NT2/D1 (cell line): Measurements from ENCODE around the gene LHFPL6.

Experiments used
- DNase-seq: peaks from one replicate; pipeline ENCODE4 v3.0.0-alpha.2; 2011; ENCODE audit warnings: low read depth, low spot score
- H3K27me3 ChIP-seq: 2 replicates; pipeline ENCODE4 v1.6.0; 2011; ENCODE audit warnings: mild to moderate bottlenecking; ENCODE audit not compliant: insufficient read length, insufficient read depth
- H3K36me3 ChIP-seq: 2 replicates; pipeline ENCODE4 v1.6.1; 2011; ENCODE audit warnings: mild to moderate bottlenecking, low read length, mixed read lengths; ENCODE audit not compliant: insufficient read depth, insufficient read length
- H3K4me1 ChIP-seq: 2 replicates; pipeline ENCODE4 v1.5.1; 2011; ENCODE audit not compliant: insufficient read depth, insufficient read length
- H3K4me3 ChIP-seq: 2 replicates; pipeline ENCODE4 v1.5.1; 2011; ENCODE audit warnings: low read depth; ENCODE audit not compliant: insufficient read length
- H3K9ac ChIP-seq: 2 replicates; pipeline ENCODE4 v1.6.0; 2011; ENCODE audit warnings: low read depth; ENCODE audit not compliant: insufficient read length
- H3K9me3 ChIP-seq: 2 replicates; pipeline ENCODE4 v1.5.1; 2011; ENCODE audit warnings: mild to moderate bottlenecking, low read length; ENCODE audit not compliant: insufficient read depth
- SUZ12 ChIP-seq: IDR thresholded peaks from 2 replicates; pipeline ENCODE4 v1.6.1; 2011; ENCODE audit not compliant: insufficient read length, insufficient read depth; ENCODE audit errors: extremely low read depth
- YY1 ChIP-seq: IDR thresholded peaks from 2 replicates; pipeline ENCODE4 v1.6.1; 2011; ENCODE audit not compliant: insufficient read length, insufficient read depth
- ZNF274 ChIP-seq: IDR thresholded peaks from 2 replicates; pipeline ENCODE4 v1.6.1; 2011; ENCODE audit warnings: mild to moderate bottlenecking, low read depth, low read length

LHFPL6 gene

GRCh38 chr13:39405596-39406205 lies 197.3 kb downstream of the LHFPL6 start:
- DNase-seq, result no peak
- Histone ChIP-seq H3K4me1 (no peaks in the 10 kb centered on the region), H3K9ac (no peak overlapping the region), H3K27me3 (no peaks in the 10 kb centered on the region), H3K9me3 (no peaks in the 10 kb centered on the region), H3K36me3 (no peaks in the 10 kb centered on the region), H3K4me3 (no peak overlapping the region)
- TF ChIP-seq ZNF274 (no peak), SUZ12 (no peak), YY1 (no peak)

DNA sequence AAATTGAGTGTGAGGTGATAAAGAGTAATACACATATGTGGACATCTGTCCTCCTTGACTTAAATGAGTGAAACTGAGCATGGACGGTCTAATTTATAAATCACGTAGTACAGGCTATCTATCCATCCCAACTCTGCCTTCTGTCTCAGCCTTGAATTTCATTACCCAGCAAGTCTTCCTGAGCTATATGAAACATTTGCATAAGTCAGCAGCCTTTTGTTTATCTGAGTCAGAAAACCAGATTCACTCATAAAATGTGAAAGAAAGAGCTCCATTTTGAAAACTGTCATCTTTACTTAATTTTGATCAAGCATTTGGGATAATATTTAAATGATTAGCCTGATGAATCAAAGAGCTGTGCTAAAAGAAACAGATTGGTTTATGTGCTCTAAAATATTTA lies 197.9 kb downstream of the LHFPL6 start:
- Histone ChIP-seq H3K36me3 (no peaks in the 10 kb centered on the region), H3K9me3 (no peaks in the 10 kb centered on the region), H3K27me3 (no peaks in the 10 kb centered on the region), H3K9ac (no peak overlapping the region), H3K4me1 (no peaks in the 10 kb centered on the region), H3K4me3 (no peak overlapping the region)
- TF ChIP-seq ZNF274 (no peak), YY1 (no peak), SUZ12 (no peak)
- no peak for DNase-seq

DNA sequence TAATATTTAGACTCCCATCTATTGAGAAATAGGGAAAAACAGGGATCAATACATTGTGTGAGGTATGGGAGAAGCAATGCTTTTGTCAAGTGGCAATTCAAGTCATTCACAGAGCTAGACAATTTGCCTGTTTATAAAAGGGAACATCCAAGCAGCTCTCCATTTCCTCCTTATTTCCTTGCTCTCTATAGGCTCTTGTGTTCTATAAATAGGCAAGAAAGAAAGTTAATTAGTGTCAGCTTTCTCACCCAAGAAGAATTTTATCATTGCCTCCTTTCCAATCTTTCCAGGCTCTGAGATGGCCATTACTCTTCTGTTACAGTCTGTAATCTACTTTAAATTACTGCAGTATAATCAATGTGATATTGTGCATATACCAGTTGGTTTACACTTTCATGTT lies 199.9 kb downstream of the LHFPL6 start:
- Histone ChIP-seq H3K9ac (no peak overlapping the region), H3K4me3 (no peak overlapping the region), H3K36me3 (no peaks in the 10 kb centered on the region), H3K27me3 (no peaks in the 10 kb centered on the region), H3K9me3 (no peaks in the 10 kb centered on the region), H3K4me1 (no peaks in the 10 kb centered on the region)
- no peak for DNase-seq
- TF ChIP-seq YY1 (no peak), SUZ12 (no peak), ZNF274 (no peak)

- H3K4me1 ChIP-seq, result no peaks in the 10 kb centered on the region
- H3K36me3 ChIP-seq, result no peaks in the 10 kb centered on the region
- no peak overlapping the region for H3K4me3 ChIP-seq
- no peak for DNase-seq
- TF ChIP-seq SUZ12 (no peak), YY1 (no peak), ZNF274 (no peak)
- no peaks in the 10 kb centered on the region for H3K9me3 ChIP-seq
- H3K9ac ChIP-seq, result no peak overlapping the region
- no peaks in the 10 kb centered on the region for H3K27me3 ChIP-seq
These were observed 200.6 kb downstream of the LHFPL6 start for GRCh38 chr13:39402221-39402970.

GRCh38 chr13:39401756-39402155 lies 201.2 kb downstream of the LHFPL6 start:
- no peak for TF ChIP-seq SUZ12
- no peak for TF ChIP-seq ZNF274
- TF ChIP-seq YY1, result no peak
- no peak for DNase-seq

DNA sequence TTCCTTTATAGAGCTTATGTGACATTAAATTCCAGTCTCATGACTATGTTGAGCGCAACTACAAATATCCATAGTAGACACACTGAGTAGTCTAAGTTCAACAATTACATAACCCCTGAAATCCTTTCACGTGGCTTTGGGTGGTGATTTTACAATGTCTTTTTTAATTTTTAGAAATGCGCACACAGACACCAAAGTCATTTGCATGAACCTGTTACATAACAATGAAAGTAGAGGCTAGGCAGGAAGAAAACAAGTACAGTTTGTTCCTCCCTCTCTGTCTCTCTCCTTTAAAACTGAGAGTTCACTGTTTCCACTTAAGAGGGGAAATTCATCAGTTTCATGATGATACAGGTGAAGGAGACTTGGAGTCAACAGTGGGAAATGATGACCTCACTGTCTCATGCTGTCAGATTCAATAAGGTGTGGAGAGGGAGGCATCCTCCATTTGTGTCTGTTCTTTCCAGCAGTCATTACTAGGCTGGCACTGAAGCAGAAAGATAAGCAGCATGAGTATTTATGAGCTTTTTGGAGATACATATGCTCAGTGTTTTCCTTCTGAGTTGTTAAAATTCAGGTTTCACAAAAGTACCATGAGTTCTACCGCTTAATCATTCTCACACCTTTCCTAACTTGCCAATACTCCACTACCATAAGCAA lies 201.8 kb downstream of the LHFPL6 start:
- DNase-seq, result no peak
- TF ChIP-seq SUZ12, result no peak
- no peaks in the 10 kb centered on the region for H3K4me1 ChIP-seq
- no peaks in the 10 kb centered on the region for H3K9me3 ChIP-seq
- H3K36me3 ChIP-seq, result no peaks in the 10 kb centered on the region
- no peak overlapping the region for H3K9ac ChIP-seq
- H3K4me3 ChIP-seq, result no peak overlapping the region
- H3K27me3 ChIP-seq, result no peaks in the 10 kb centered on the region

More at GRCh38 chr13:39401756-39402155, 201.2 kb downstream of the LHFPL6 start:
- H3K9me3 ChIP-seq, result no peaks in the 10 kb centered on the region
- H3K36me3 ChIP-seq, result no peaks in the 10 kb centered on the region
- no peaks in the 10 kb centered on the region for H3K4me1 ChIP-seq
- no peak overlapping the region for H3K4me3 ChIP-seq
- no peaks in the 10 kb centered on the region for H3K27me3 ChIP-seq
- H3K9ac ChIP-seq, result no peak overlapping the region

- TF ChIP-seq YY1 (no peak), SUZ12 (no peak), ZNF274 (no peak)
- H3K9me3 ChIP-seq, result no peaks in the 10 kb centered on the region
- no peaks in the 10 kb centered on the region for H3K27me3 ChIP-seq
- no peak for DNase-seq
- no peak overlapping the region for H3K4me3 ChIP-seq
- H3K4me1 ChIP-seq, result no peaks in the 10 kb centered on the region
- no peaks in the 10 kb centered on the region for H3K36me3 ChIP-seq
- H3K9ac ChIP-seq, result no peak overlapping the region
These were observed 203.9 kb downstream of the LHFPL6 start for GRCh38 chr13:39399102-39399501.
